WTC11 (cell line): Measurements from ENCODE around the gene STON2. TPM values are rescaled to one million over a fixed set of nuclear protein-coding genes. Genes with fewer than 3 reads are reported as not detected.
A peak's percentile ranks its signal among the peaks of the same experiment; 100 is the strongest.

Source experiments
- ATAC-seq: fragments of 200-7000 bp; cut with Tn5 transposase; 2 replicates; pipeline ENCODE4 v1.10.0; 2021; ENCODE audit warnings: mild to moderate bottlenecking, moderate library complexity
- CTCF ChIA-PET: fragments of 300-600 bp; sonication (Branson Sonifier 250); formaldehyde crosslinking; loops from one replicate; lab custom pipeline; 2021; ENCODE audit warnings: antibody characterized with exemption; lab: Charles Lee
- POLR2A ChIA-PET: fragments of 350-600 bp; sonication (Branson Sonifier 250); formaldehyde crosslinking; loops from one replicate; lab custom pipeline; 2021; ENCODE audit warnings: antibody characterized with exemption; lab: Charles Lee
- DNase-seq: peaks from one replicate; pipeline ENCODE4 v3.0.0; 2021; ENCODE audit warnings: low spot score
- H3K27ac Mint-ChIP-seq: 2 replicates; pipeline ENCODE4 v1.8.0; 2021; ENCODE audit warnings: mixed read lengths
- H3K27me3 Mint-ChIP-seq: 2 replicates; pipeline ENCODE4 v1.8.0; 2021; ENCODE audit warnings: low read depth, mild to moderate bottlenecking, moderate library complexity, mixed read lengths
- H3K36me3 Mint-ChIP-seq: 2 replicates; pipeline ENCODE4 v1.8.0; 2021; ENCODE audit warnings: mixed read lengths
- H3K4me1 Mint-ChIP-seq: 2 replicates; pipeline ENCODE4 v1.8.0; 2022; ENCODE audit warnings: mixed read lengths
- H3K4me3 Mint-ChIP-seq: 2 replicates; pipeline ENCODE4 v1.8.0; 2021; ENCODE audit warnings: mild to moderate bottlenecking, moderate library complexity, mixed read lengths
- H3K9me3 Mint-ChIP-seq: 2 replicates; pipeline ENCODE4 v1.8.0; 2021; ENCODE audit warnings: mixed read lengths
- AFF4 ChIP-seq: sonication (generic); formaldehyde crosslinking; IDR thresholded peaks from 2 replicates; pipeline ENCODE4 v1.8.1; 2023; ENCODE audit warnings: mild to moderate bottlenecking, missing genetic modification reagents, borderline replicate concordance
- CREB1 ChIP-seq: sonication (generic); formaldehyde crosslinking; IDR thresholded peaks from 2 replicates; pipeline ENCODE4 v1.8.0; 2023; ENCODE audit warnings: mild to moderate bottlenecking, missing genetic modification reagents
- E2F1 ChIP-seq: sonication (generic); formaldehyde crosslinking; IDR thresholded peaks from 2 replicates; pipeline ENCODE4 v1.8.0; 2022; ENCODE audit warnings: mild to moderate bottlenecking, missing genetic modification reagents
- ETV6 ChIP-seq: sonication (generic); formaldehyde crosslinking; IDR thresholded peaks from 2 replicates; pipeline ENCODE4 v1.8.1; 2022; ENCODE audit warnings: mild to moderate bottlenecking, missing genetic modification reagents
- FOXP4 ChIP-seq: sonication (generic); formaldehyde crosslinking; IDR thresholded peaks from 2 replicates; pipeline ENCODE4 v1.8.0; 2022; ENCODE audit warnings: mild to moderate bottlenecking, missing genetic modification reagents
- GRHL2 ChIP-seq: fragments of 250-450 bp; sonication (Bioruptor Pico); IDR thresholded peaks from 2 replicates; pipeline ENCODE4 v1.8.0; 2022; ENCODE audit warnings: mild to moderate bottlenecking, moderate library complexity; ENCODE audit not compliant: insufficient replicate concordance, severe bottlenecking
- GTF2I ChIP-seq: fragments of 250-450 bp; sonication (Bioruptor Pico); conservative IDR thresholded peaks from 2 replicates; pipeline ENCODE4 v1.4.0; 2021; ENCODE audit warnings: mild to moderate bottlenecking
- KAT7 ChIP-seq: sonication (generic); formaldehyde crosslinking; IDR thresholded peaks from 2 replicates; pipeline ENCODE4 v1.8.1; 2023; ENCODE audit warnings: missing genetic modification reagents, mild to moderate bottlenecking, borderline replicate concordance
- NR3C1 ChIP-seq: sonication (generic); formaldehyde crosslinking; conservative IDR thresholded peaks from 2 replicates; pipeline ENCODE4 v1.8.1; 2023; ENCODE audit warnings: low read depth, mild to moderate bottlenecking, missing genetic modification reagents
- PRDM15 ChIP-seq: sonication (generic); formaldehyde crosslinking; IDR thresholded peaks from 2 replicates; pipeline ENCODE4 v1.8.0; 2022; ENCODE audit warnings: missing genetic modification reagents
- PREB ChIP-seq: sonication (generic); formaldehyde crosslinking; IDR thresholded peaks from 2 replicates; pipeline ENCODE4 v1.8.1; 2022; ENCODE audit warnings: mild to moderate bottlenecking, missing genetic modification reagents, moderate library complexity, borderline replicate concordance
- PRRX2 ChIP-seq: fragments of 250-450 bp; sonication (Bioruptor Pico); IDR thresholded peaks from 2 replicates; pipeline ENCODE4 v1.8.0; 2021; ENCODE audit warnings: mild to moderate bottlenecking
- SMAD3 ChIP-seq: sonication (generic); formaldehyde crosslinking; IDR thresholded peaks from 2 replicates; pipeline ENCODE4 v1.8.0; 2022; ENCODE audit warnings: missing genetic modification reagents, mild to moderate bottlenecking, borderline replicate concordance
- TEAD4 ChIP-seq: sonication (generic); formaldehyde crosslinking; IDR thresholded peaks from 2 replicates; pipeline ENCODE4 v1.8.0; 2022; ENCODE audit warnings: mild to moderate bottlenecking, missing genetic modification reagents
- USF1 ChIP-seq: sonication (generic); formaldehyde crosslinking; IDR thresholded peaks from 2 replicates; pipeline ENCODE4 v1.8.0; 2022; ENCODE audit warnings: mild to moderate bottlenecking, missing genetic modification reagents
- ZNF121 ChIP-seq: sonication (generic); formaldehyde crosslinking; IDR thresholded peaks from 2 replicates; pipeline ENCODE4 v1.8.0; 2023; ENCODE audit warnings: missing genetic modification reagents
- ZNF138 ChIP-seq: sonication (generic); formaldehyde crosslinking; conservative IDR thresholded peaks from 2 replicates; pipeline ENCODE4 v1.8.1; 2022; ENCODE audit warnings: mild to moderate bottlenecking, moderate library complexity, missing genetic modification reagents
- ZNF263 ChIP-seq: sonication (generic); formaldehyde crosslinking; IDR thresholded peaks from 2 replicates; pipeline ENCODE4 v1.8.1; 2022; ENCODE audit warnings: low read depth, mild to moderate bottlenecking, moderate library complexity, missing genetic modification reagents
- ZNF281 ChIP-seq: sonication (generic); formaldehyde crosslinking; IDR thresholded peaks from 2 replicates; pipeline ENCODE4 v1.8.0; 2023; ENCODE audit warnings: mild to moderate bottlenecking, missing genetic modification reagents
- ZNF416 ChIP-seq: fragments of 250-450 bp; sonication (Bioruptor Pico); IDR thresholded peaks from 2 replicates; pipeline ENCODE4 v1.9.0; 2021; ENCODE audit warnings: mild to moderate bottlenecking, inconsistent platforms
- total RNA-seq: library from RNA; stranded (reverse); gene quantifications from 3 replicates; pipeline ENCODE4 v1.2.3, GENCODE V29; 2021

The STON2 gene
- total RNA-seq, 1 experiment from 2014 or later = 69.2 TPM

GRCh38 chr14:81233615-81234014 lies 166.5 kb downstream of the STON2 start:
- ATAC-seq (peak; percentile 57), DNase-seq (no peak)
- H3K4me3 Mint-ChIP-seq = no peak overlapping the region
- peaks cover 37% of the 10 kb centered on the region for H3K9me3 Mint-ChIP-seq
- no peak overlapping the region for H3K27ac Mint-ChIP-seq
- no peak for TF ChIP-seq ZNF121 (CRISPR knock-in tag)
- no peak for TF ChIP-seq PREB (CRISPR knock-in tag)
- TF ChIP-seq E2F1 (CRISPR knock-in tag) = no peak
- no peak for TF ChIP-seq NR3C1 (CRISPR knock-in tag)
- TF ChIP-seq AFF4 = no peak
- TF ChIP-seq KAT7 (CRISPR knock-in tag) = no peak
- TF ChIP-seq ZNF138 (CRISPR knock-in tag) = no peak
- no peaks in the 10 kb centered on the region; the same call in none of the 2 replicates for H3K27me3 Mint-ChIP-seq
- peaks cover 11% of the 10 kb centered on the region for H3K4me1 Mint-ChIP-seq
- H3K36me3 Mint-ChIP-seq = peaks cover 6% of the 10 kb centered on the region
- ChIA-PET CTCF (interaction anchor here (1.1 kb wide), 1 partner anchor 19 kb away, joined by 3 read pairs; no protein-coding TSS in a partner anchor), POLR2A (interaction anchor here (1.2 kb wide), 1 partner anchor 15 kb away, joined by 3 read pairs; no protein-coding TSS in a partner anchor)

GRCh38 chr14:81231540-81231939 lies 168.6 kb downstream of the STON2 start:
- CTCF ChIA-PET = no interaction called here
- Mint-ChIP-seq H3K27ac (no peak overlapping the region), H3K9me3 (peaks cover 28% of the 10 kb centered on the region), H3K4me3 (no peak overlapping the region), H3K36me3 (peaks cover 6% of the 10 kb centered on the region), H3K27me3 (peaks cover 4% of the 10 kb centered on the region), H3K4me1 (peaks cover 11% of the 10 kb centered on the region)
- peak; percentile 86 for ATAC-seq
- DNase-seq = no peak
- POLR2A ChIA-PET = no interaction called here
- no peak for TF ChIP-seq USF1 (CRISPR knock-in tag)
- no peak for TF ChIP-seq ZNF121 (CRISPR knock-in tag)
- no peak for TF ChIP-seq ZNF281 (CRISPR knock-in tag)
- no peak for TF ChIP-seq PRDM15 (CRISPR knock-in tag)
- TF ChIP-seq GTF2I (CRISPR knock-in tag) = no peak
- TF ChIP-seq SMAD3 (CRISPR knock-in tag) = no peak
- no peak for TF ChIP-seq CREB1
- no peak for TF ChIP-seq ZNF416 (CRISPR knock-in tag)
- no peak for TF ChIP-seq ZNF263
- TF ChIP-seq TEAD4 (CRISPR knock-in tag) = no peak
- TF ChIP-seq GRHL2 (CRISPR knock-in tag) = no peak
- TF ChIP-seq FOXP4 (CRISPR knock-in tag) = no peak
- TF ChIP-seq ETV6 (CRISPR knock-in tag) = no peak
- TF ChIP-seq PRRX2 (CRISPR knock-in tag) = no peak
